ENCODE results near the gene HMCN2.

The HMCN2 gene

DNA sequence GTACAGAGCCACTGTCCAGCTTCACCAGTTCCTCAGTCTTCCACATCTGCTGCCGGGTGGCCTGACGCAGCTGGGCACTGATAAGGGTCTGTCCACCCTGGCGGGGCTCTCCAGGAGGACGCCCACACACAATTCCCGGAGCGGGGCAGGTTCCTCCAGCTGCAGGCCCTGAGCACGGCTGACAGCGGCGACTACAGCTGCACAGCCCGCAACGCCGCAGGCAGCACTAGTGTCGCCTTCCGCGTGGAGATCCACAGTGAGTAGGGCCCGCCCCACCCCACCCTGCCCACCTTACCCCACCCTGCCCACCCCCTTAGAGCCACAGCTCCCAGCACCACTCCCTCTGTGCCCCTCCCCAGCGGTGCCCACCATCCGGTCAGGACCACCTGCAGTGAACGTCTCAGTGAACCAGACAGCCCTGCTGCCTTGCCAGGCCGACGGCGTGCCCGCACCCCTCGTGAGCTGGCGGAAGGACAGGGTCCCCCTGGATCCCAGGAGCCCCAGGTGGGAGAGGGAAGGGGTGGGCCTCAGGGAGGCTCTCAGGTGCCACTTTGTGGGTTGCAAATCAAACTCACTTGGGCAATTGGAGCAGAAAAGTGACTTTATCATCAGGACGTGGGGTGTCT lies 130.4 kb downstream of the HMCN2 start:
- Histone ChIP-seq H3K9ac (ENCODE audit: low read depth, low read length, poor library complexity, severe bottlenecking) (no peak overlapping the region), H3K9me2 (replicated peaks; ENCODE audit: low read depth, low read length) (no peaks in the 10 kb centered on the region), H2AFZ (ENCODE audit: low read length) (no peak overlapping the region), H3K79me2 (ENCODE audit: insufficient read depth, low read length) (no peaks in the 10 kb centered on the region), H3K4me1 (ENCODE audit: insufficient read depth, low read length, poor library complexity, severe bottlenecking) (no peaks in the 10 kb centered on the region), H3K4me2 (ENCODE audit: low read depth, low read length, poor library complexity, severe bottlenecking) (no peak overlapping the region), H3K4me3 (ENCODE audit: low read length, poor library complexity, severe bottlenecking) (no peak overlapping the region), H3K27me3 (ENCODE audit: insufficient read depth, low read length, poor library complexity, severe bottlenecking) (no peaks in the 10 kb centered on the region), H4K20me1 (ENCODE audit: insufficient read depth, low read length, poor library complexity, severe bottlenecking) (no peaks in the 10 kb centered on the region), H3K36me3 (ENCODE audit: insufficient read depth, low read length) (no peaks in the 10 kb centered on the region), H3K9me3 (ENCODE audit: insufficient read depth, low read depth, low read length) (no peaks in the 10 kb centered on the region), H3F3A (ENCODE audit: low read depth) (no peaks in the 10 kb centered on the region)
- TF ChIP-seq, protein P1, sequence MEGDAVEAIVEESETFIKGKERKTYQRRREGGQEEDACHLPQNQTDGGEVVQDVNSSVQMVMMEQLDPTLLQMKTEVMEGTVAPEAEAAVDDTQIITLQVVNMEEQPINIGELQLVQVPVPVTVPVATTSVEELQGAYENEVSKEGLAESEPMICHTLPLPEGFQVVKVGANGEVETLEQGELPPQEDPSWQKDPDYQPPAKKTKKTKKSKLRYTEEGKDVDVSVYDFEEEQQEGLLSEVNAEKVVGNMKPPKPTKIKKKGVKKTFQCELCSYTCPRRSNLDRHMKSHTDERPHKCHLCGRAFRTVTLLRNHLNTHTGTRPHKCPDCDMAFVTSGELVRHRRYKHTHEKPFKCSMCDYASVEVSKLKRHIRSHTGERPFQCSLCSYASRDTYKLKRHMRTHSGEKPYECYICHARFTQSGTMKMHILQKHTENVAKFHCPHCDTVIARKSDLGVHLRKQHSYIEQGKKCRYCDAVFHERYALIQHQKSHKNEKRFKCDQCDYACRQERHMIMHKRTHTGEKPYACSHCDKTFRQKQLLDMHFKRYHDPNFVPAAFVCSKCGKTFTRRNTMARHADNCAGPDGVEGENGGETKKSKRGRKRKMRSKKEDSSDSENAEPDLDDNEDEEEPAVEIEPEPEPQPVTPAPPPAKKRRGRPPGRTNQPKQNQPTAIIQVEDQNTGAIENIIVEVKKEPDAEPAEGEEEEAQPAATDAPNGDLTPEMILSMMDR (conservative IDR thresholded peaks at IDR 0.05; ENCODE audit: low read length), result no peak
- no peak for TF ChIP-seq EZH2phosphoT487 (IDR thresholded peaks at IDR 0.05; ENCODE audit: borderline replicate concordance)

GRCh38 chr9:130396581-130396980 lies 131.0 kb downstream of the HMCN2 start:
- TF ChIP-seq EZH2phosphoT487 (IDR thresholded peaks at IDR 0.05; ENCODE audit: borderline replicate concordance), result no peak
- TF ChIP-seq, protein P1 (conservative IDR thresholded peaks at IDR 0.05; ENCODE audit: low read length), result no peak
- Histone ChIP-seq H4K20me1 (ENCODE audit: insufficient read depth, low read length, poor library complexity, severe bottlenecking) (no peaks in the 10 kb centered on the region), H3K4me1 (ENCODE audit: insufficient read depth, low read length, poor library complexity, severe bottlenecking) (no peaks in the 10 kb centered on the region), H3K9me3 (ENCODE audit: insufficient read depth, low read depth, low read length) (no peaks in the 10 kb centered on the region), H3K4me2 (ENCODE audit: low read depth, low read length, poor library complexity, severe bottlenecking) (no peak overlapping the region), H3K9ac (ENCODE audit: low read depth, low read length, poor library complexity, severe bottlenecking) (no peak overlapping the region), H3F3A (ENCODE audit: low read depth) (no peaks in the 10 kb centered on the region), H3K79me2 (ENCODE audit: insufficient read depth, low read length) (no peaks in the 10 kb centered on the region), H3K36me3 (ENCODE audit: insufficient read depth, low read length) (no peaks in the 10 kb centered on the region), H3K9me2 (replicated peaks; ENCODE audit: low read depth, low read length) (no peaks in the 10 kb centered on the region), H2AFZ (ENCODE audit: low read length) (no peak overlapping the region), H3K4me3 (ENCODE audit: low read length, poor library complexity, severe bottlenecking) (no peak overlapping the region), H3K27me3 (ENCODE audit: insufficient read depth, low read length, poor library complexity, severe bottlenecking) (no peaks in the 10 kb centered on the region)

- TF ChIP-seq EZH2phosphoT487 (IDR thresholded peaks at IDR 0.05; ENCODE audit: borderline replicate concordance), result no peak
- TF ChIP-seq, protein P1 (conservative IDR thresholded peaks at IDR 0.05; ENCODE audit: low read length), result no peak
- no peaks in the 10 kb centered on the region for H3K9me2 ChIP-seq (replicated peaks; ENCODE audit: low read depth, low read length)
- no peak overlapping the region for H3K9ac ChIP-seq (ENCODE audit: low read depth, low read length, poor library complexity, severe bottlenecking)
These were observed 133.1 kb downstream of the HMCN2 start for GRCh38 chr9:130398487-130399240.

More at GRCh38 chr9:130398487-130399240, 133.1 kb downstream of the HMCN2 start:
- Histone ChIP-seq H2AFZ (ENCODE audit: low read length) (no peak overlapping the region), H3K79me2 (ENCODE audit: insufficient read depth, low read length) (no peaks in the 10 kb centered on the region), H3K4me3 (ENCODE audit: low read length, poor library complexity, severe bottlenecking) (no peak overlapping the region), H4K20me1 (ENCODE audit: insufficient read depth, low read length, poor library complexity, severe bottlenecking) (no peaks in the 10 kb centered on the region), H3K27me3 (ENCODE audit: insufficient read depth, low read length, poor library complexity, severe bottlenecking) (no peaks in the 10 kb centered on the region), H3F3A (ENCODE audit: low read depth) (no peaks in the 10 kb centered on the region), H3K9me3 (ENCODE audit: insufficient read depth, low read depth, low read length) (no peaks in the 10 kb centered on the region), H3K36me3 (ENCODE audit: insufficient read depth, low read length) (no peaks in the 10 kb centered on the region), H3K4me2 (ENCODE audit: low read depth, low read length, poor library complexity, severe bottlenecking) (no peak overlapping the region), H3K4me1 (ENCODE audit: insufficient read depth, low read length, poor library complexity, severe bottlenecking) (no peaks in the 10 kb centered on the region)
